ENCODE measurements around the gene PIP.
"Not testable (repeated sequence)": the region's sequence is repeated elsewhere in the genome, so short reads cannot be mapped to it uniquely, and the experiment has no call there.

PIP gene, protein sequence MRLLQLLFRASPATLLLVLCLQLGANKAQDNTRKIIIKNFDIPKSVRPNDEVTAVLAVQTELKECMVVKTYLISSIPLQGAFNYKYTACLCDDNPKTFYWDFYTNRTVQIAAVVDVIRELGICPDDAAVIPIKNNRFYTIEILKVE

DNA sequence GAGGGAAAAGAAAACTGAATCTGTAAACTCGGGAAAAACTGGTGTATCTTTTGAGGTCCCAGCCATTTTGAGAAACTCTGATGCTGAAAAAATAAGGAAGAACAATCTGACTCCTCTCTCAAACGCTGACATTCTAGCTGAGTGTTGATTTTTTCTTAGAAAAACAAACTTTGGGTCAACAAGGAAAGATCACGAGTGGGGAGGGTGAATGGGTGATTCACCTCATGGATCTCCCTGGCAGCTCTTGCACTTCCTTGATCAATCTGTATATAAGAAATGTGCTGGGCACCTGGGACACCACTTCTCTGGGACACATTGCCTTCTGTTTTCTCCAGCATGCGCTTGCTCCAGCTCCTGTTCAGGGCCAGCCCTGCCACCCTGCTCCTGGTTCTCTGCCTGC, at the start of gene PIP:
Gene PIP, plus strand, starts transcription at position 297 of the 400 bp plus-strand sequence. Its CDS starts 40 bp downstream, at position 337.
- no peak for FAIRE-seq

DNA sequence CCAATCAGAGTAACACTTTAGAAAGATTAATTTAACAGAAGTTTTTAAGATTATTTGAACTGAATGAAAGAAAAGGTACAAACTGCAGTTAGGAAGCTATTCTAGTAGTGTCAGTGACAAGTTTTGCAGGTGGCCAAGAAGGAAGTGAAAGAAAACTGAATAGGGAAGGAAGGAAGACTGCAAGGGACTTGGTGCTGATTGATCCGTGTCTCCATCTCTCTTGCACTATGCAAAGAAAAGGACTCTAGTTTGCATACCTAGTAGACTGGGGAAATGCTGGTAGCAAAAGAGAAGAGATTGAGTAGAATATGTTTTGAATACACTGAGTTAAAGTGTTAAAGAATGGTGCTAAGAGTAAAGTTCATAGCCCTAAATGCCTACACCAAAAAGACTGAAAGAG, 46.8 kb upstream of the PIP start:
- no peak for FAIRE-seq

DNA sequence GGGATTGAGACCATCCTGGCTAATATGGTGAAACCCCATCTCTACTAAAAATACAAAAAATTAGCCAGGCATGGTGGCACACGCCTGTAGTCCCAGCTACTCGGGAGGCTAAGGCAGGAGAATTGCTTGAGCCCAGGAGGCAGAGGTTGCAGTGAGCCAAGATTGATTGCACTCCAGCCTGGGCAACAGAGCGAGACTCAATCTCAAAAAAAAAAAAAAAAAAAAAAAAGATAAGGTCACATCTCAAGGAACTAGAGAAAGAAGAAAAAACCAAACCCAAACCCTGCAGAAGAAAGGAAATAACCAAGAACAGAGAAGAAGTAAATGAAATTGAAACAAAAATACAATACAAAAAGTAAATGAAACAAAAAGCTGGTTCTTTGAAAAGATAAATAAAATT, 46.3 kb upstream of the PIP start:
- not testable (repeated sequence) for FAIRE-seq

DNA sequence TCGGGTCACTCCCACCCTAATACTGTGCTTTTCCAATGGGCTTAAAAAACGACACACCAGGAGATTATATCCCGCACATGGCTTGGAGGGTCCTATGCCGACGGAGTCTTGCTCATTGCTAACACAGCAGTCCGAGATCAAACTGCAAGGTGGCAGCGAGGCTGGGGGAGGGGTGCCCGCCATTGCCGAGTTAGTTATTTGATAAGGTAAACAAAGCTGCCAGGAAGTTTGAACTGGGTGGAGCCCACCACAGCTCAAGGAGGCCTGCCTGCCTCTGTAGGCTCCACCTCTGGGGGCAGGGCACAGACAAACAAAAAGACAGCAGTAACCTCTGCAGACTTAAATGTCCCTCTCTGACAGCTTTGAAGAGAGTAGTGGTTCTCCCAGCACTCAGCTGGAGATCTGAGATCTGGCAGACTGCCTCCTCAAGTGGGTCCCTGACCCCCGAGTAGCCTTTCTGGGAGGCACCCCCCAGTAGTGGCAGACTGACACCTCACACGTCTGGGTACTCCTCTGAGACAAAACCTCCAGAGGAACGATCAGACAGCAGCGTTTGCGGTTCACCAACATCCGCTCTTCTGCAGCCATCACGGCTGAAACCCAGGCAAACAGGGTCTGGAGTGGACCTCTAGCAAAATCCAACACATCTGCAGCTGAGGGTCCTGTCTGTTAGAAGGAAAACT, 43.2 kb upstream of the PIP start:
- not testable (repeated sequence) for FAIRE-seq

DNA sequence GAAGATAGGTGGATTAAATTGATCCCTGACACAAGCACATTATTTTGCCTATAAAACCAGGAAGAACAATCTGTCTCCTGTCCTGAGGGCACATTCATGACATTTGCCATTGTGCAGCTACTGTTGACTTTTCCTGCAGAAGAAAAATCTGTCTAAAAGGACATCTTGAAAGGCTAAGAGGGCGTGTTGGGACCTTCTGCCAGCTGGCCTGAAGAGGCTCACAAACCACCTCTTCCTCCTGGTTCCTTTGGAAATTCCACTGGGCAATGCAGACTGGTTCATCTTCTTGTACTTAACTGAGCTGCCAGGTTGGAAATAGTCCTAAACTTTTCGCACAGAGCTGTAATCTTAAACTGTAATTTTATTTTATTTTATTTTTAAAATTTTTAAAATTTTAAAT, 35.7 kb upstream of the PIP start:
- FAIRE-seq, result no peak

DNA sequence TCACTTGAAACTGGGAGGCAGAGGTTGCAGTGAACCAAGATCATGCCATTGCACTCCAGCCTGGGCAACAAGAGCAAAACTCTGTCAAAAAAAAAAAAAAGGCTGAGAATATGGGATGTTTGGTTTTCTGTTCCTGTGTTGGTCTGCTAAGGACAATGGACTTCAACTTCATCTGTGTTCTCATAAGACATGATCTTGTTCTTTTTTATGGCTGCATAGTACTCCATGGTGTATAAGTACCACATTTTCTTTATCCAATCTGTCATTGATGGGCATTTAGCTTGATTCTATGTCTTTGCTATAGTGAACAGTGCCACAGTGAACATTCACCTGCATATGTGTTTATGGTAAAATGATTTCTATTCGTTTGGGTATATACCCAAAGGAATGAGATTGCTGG, 32.3 kb upstream of the PIP start:
- FAIRE-seq, result not testable (repeated sequence)

DNA sequence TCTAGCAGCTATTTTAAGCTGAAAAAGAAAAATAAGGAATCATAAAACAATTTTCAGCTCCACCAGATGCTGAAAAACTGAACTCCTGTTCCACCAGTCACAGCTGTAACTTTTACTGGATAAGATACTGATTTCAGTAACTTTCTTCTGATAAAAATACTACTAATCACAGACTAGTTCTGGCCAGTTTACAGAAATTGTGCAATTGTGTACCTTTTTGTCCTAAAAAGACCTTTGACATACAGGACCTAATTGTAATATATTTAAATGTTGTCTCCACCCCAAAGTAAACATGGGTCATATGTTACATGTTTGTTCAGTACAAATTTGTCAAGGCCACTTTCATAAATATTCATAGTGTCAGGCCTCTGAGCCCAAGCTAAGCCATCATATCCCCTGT, 27.1 kb upstream of the PIP start:
- FAIRE-seq, result no peak

DNA sequence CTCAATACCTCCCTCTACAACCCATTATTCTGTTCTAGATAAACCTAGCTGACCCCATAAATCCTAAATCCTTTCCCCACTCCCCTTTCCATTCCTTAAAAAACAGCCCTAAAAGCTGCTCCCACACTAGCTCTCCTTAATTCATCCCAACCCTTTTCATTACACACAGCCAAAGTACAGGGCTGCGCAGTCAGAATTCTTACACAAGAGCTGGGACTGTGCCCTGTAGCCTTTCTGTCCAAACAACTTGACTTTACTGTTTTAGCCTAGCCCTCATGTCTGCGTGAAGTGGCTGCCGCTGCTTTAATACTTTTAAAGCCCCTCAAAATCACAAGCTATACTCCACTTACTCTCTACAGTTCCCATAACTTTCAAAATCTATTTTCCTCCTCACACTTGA, 23.9 kb upstream of the PIP start:
- FAIRE-seq, result not testable (repeated sequence)

DNA sequence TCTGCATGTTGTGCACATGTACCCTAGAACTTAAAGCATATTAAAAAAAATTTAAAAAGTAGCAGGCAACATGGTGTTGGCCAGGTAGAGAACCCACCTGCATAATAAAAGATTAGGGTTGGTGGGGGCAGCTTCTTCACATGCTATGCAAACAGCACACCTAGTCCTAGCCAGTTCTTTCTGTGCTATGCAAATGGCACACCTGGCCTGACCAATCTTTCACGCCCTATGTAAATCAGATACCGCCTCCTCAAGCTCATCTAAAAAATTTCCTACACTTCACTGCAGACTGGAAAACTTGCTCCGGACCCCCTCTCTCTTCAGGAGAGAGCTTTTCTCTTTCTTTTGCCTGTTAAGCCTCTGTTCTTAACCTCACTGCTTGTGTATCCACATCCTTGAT, 14.5 kb upstream of the PIP start:
- FAIRE-seq, result no peak

DNA sequence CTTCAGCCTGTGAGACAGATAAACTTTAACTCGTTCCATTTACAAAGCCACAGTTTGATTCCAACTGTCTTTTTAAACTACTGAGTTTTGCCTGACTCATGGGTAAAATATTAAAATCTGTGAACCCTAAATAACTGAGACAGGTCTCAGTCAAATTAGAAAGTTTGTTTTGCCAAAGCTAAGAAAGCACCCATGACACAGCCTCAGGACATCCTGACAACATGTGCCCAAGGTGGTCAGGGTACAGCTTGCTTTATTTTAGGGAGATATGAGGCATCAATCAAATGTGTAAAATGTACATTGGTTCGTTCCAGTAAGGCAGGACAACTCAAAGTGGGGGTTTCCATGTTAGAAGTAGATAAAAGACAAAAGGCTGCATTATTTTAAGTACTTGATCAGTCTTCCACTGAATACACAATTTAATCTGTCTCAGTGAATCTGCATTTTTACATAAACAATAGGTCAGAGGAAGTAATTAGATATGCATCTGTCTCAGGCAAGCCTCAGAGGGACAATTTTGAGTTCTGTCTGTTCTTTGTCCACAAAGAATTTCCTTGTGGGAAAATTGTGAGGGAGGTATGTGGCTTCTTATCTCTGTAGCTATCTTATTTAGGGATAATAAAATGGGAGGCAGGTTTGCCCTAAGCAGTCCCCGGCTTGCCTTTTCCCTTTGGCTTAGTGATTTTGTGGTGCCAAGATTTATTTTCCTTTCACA, 11.0 kb upstream of the PIP start:
- FAIRE-seq, result no peak

DNA sequence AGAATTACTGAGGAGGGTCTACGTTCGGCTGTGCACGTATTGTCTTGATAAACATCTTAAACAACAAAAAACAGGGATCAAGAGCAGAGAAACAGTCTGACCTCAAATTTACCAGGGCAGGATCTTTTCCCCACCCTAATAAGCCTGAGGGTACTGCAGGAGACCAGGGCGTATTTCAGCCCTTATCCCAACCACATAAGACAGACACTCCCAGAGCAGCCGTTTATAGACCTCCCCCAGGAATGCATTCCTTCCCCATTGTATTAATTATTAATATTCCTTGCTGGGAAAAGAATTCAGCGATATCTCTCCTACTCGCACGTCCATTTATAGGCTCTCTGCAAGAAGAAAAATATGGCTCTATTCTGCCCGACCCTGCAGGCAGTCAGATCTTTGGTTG, 8.6 kb upstream of the PIP start:
- not testable (repeated sequence) for FAIRE-seq

DNA sequence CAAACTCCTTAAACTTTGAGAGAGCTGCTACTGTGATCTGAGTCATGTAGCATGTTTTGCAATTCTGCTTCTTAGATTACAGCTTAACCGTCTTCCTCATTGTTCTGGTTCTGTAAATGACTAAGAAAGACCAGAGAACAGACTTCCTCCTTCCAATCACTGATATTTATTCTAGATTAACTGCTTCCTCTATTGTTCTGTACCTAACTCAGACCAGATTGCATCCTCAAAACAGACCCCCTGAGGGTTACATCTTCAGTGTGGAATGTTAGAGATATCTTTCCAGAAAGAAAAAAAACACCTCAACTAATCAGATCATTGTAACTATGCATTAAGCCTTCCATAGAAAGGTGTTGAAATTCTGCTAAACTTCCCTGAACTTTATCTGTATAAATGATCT, 5.7 kb upstream of the PIP start:
- FAIRE-seq, result no peak

DNA sequence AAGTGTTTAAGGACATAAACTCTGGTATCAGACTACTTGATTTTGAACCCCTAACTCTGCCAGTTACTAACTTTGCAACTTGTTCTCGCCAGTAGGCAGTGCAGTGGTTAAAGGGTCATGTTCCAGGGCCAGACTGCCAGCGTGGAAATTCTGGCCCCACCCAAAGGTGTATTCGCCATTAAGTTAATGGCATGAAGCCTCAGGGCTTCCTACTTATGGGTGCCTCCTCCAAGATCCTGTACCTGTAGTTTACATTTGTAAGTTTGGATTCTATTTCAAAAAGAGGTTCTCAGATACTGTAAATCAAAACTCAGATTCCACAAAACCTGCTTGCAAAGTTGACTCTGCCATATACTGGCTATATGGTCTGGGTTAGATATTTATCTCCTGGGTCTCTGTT, 2.8 kb upstream of the PIP start:
- no peak for FAIRE-seq

DNA sequence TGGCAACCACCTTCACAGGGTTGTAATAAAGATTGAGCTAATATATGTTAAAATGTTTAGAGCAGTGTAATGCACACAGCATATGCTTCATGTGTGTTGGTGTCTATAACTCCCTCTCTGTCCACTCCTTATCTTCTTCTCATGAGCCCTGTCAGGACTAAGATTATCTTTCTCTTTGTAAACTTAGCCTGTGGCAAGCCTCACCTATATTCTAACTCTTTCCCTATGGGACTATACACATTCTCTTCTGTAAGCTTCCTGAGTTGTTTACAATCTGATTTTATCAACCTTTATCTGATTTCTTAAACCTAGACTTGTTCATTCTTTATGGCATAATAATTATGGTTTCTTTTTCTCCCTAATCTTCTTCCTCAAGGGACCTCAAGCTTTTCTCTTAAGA, 2.4 kb upstream of the PIP start:
- FAIRE-seq, result no peak

DNA sequence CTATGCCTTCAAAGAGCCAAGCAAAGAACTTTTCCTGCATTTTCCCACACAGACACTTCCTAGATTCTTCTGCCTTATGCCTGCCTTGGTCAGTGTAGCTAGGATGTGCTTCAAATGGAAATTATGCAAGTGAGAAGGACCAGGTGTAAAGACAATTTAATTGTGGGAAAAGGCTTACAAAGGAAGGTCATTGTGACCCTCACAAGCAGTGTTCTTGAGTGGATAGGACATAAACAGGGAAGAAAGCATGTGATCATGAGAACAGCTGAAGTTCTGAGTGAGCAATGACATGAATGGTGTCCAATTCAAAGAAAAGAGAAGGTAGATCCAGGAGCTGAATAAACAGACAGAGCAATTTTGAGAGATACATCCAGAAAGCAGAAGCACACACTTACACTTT, 1.3 kb upstream of the PIP start:
- FAIRE-seq, result no peak

DNA sequence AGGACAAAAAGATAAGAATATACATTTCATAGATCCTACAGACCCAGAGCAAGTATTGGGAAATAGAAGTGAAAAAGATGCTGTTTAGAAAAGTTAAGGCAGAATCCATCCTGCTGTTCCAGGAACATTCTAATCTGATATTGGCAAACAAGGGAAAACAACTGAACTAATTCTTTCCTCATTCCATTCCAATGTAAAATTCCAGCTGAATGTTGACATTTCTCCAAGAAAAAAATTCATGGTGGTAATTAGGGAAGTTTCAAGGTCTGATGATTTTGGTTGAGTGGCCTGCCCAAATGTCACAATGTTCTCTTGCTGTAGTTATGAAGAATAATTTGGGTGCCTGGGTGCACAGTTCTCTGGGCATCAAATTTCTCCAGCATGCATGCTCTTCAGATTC, 15.2 kb downstream of the PIP start:
- no peak for FAIRE-seq

DNA sequence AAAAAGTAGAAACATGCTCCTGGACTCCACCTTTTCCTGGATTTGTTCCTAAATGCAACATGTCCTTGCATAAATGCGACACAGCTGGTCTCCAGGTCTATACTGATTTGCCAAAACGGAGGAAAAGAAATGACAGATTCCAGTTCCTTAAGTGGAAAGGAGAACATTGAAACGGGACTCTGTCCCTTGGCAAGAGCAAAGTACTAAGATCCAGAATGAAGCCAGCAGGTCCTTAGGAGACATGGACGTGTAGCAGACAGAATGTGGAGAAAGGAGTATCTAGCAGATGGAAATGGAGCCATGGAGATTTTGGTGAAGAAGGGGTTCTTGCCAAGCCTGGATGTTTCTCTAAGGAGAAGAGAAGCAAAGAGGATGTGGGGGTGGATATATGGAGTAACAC, 16.2 kb downstream of the PIP start:
- FAIRE-seq, result no peak

DNA sequence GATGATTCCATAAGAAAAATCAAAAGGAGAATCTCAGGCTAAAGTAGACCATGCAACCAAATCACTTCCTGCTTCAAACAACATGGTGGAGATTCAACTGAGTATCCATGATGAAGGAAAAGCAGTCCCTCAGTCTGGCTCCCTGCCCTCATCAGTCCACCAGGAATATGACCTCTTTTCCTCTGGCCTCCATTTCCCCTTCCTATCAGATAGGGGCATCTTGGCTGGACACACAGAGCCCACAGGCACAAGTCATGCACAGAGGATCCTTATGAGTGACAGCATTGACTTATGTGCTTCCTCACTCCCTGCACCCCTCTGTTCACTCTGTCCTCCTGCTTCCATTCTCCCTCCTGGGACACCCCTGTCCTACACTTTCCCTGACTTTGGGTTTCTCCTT, 16.8 kb downstream of the PIP start:
- FAIRE-seq, result no peak

DNA sequence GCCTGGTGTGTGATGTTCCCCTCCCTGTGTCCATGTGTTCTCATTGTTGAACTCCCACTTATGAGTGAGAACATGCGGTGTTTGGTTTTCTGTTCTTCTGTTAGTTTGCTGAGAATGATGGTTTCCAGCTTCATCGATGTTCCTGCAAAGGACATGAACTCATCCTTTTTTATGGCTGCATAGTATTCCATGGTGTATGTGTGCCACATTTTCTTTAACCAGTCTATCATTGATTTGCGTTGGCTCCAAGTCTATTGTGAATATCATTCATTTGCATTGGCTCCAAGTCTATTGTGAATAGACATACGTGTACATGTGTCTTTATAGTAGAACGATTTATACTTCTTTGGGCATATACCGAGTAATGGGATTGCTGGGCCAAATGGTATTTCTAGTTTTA, 18.8 kb downstream of the PIP start:
- not testable (repeated sequence) for FAIRE-seq

DNA sequence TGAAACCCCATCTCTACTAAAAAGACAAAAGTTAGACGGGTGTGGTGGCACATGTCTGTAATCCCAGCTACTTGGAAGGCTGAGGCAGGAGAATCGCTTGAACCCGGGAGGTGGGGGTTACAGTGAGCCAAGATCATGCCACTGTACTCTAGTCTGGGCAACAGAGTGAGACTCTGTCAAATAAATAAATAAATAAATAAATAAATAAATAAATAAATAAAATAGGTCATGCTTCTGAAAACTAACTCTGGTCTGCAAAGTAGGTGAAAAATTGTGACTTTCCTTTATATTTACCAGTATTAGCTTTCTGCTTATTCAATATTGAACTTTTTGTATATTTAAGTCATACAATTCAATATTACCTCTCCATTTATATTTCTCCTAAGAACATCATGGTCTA, 26.7 kb downstream of the PIP start:
- FAIRE-seq, result not testable (repeated sequence)

DNA sequence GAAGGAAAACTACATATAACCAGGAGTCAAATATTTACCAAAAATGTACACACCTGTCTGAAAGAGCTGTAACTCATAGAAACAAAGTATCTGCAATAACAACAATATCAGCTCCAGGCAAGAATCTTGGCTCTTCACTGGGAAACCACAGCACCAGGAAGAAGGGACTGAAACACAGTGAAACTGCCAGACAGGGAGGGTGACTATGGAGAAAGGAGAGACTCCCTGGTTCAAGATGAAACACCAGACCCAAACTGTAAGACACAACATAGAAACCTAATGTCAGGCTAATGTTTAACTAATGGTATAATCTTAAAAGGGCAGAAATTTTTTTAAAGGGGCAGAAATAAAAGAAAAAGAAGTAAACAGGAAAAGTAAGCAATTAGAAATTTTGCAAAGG, 39.8 kb downstream of the PIP start:
- no peak for FAIRE-seq

DNA sequence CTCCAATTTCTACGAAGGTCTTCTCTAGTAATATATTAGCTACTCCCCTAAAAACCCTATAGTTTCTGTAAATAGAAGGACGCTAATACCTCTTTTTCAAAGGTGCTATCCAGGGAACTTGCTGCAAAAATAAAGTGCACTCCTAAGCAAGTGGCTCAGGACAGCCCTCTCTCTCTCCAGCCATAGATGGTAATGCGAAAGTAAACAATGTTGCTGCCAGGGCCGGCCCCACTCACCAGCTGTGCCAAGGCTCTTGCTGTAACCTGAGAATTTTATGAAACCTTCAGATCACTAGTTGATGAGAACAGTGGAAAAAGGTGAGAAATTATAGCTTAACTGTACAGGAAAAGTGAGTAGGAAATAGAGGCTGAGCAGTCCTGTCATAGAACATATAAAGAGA, 40.5 kb downstream of the PIP start:
- FAIRE-seq, result no peak

DNA sequence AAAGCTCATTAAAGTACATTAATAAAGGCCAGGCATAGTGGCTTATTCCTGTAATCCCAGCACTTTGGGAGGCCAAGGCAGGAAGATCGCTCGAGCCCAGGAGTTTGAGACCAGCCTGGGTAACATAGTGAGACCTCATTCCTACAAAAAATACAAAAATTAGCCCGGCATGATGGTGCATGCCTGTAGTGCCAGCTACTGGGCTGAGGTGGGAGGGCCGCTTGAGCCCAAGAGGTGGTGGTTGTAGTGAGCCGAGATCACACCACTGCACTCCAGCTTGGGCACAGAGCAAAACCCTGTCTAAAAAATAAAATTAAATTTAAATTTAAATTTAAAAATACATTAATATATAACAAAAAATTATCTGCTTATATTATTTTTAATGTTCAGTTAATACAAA, 44.3 kb downstream of the PIP start:
- no peak for FAIRE-seq

DNA sequence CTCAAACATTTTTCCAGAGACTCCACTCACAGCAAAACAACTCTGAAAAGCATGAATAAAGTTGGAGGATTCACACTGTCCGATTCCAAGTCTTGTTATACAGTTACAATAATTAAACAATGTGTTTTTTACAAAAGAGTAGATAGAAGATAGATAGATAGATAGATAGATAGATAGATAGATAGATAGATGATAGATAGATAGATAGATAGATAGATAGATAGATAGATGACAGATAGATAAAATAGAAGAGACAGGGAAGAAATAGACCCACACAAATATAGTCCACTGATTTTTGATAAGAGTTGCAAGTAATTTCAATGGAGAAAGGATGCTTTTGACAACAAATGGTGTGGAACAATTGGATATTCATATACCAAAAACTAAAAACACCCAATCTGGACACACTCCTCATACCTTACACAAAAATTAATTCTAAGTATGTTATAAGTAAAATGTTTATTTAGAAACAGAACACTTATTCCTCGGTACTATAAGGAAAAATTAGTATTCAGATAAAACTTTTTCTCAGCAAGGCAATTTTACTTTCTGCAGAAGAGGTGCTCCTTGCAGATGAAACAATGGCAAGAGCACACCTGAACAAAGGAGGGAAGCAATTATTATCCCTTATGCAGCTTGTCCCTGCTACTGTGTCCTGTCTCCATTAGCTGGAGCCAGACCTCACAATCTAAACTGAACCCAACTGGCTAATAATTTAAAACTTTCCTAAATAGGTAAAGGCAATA, 45.7 kb downstream of the PIP start:
- FAIRE-seq, result no peak
